Adrenal gland (tissue), 5 donors: Measurements from ENCODE around the gene SNAP47.

Experiments used
- POLR2A ChIP-seq, 2 donors: fragments of 450-650 bp; IDR thresholded peaks; one replicate each; pipeline ENCODE4 v1.6.1; 2017; ENCODE audit warnings: antibody characterized with exemption in 2 of 2, mild to moderate bottlenecking in 2 of 2, moderate library complexity in 1 of 2
- TF ChIP-seq, protein P1 (sequence below), 6 experiments: fragments of 450-650 bp in 4 of 6; fragments of 200-600 bp in 2 of 6; sonication (generic) in 1 of 6; IDR thresholded peaks; 1 replicate in 5 of 6; 2 replicates in 1 of 6; pipeline versions ENCODE4 v1.5.1 to v1.8.0; 2016 to 2021; ENCODE audit warnings: antibody characterized with exemption in 6 of 6, mild to moderate bottlenecking in 2 of 6, moderate library complexity in 1 of 6
- donor health status: DM: no; HTN: no; CAD: no.

DNA sequence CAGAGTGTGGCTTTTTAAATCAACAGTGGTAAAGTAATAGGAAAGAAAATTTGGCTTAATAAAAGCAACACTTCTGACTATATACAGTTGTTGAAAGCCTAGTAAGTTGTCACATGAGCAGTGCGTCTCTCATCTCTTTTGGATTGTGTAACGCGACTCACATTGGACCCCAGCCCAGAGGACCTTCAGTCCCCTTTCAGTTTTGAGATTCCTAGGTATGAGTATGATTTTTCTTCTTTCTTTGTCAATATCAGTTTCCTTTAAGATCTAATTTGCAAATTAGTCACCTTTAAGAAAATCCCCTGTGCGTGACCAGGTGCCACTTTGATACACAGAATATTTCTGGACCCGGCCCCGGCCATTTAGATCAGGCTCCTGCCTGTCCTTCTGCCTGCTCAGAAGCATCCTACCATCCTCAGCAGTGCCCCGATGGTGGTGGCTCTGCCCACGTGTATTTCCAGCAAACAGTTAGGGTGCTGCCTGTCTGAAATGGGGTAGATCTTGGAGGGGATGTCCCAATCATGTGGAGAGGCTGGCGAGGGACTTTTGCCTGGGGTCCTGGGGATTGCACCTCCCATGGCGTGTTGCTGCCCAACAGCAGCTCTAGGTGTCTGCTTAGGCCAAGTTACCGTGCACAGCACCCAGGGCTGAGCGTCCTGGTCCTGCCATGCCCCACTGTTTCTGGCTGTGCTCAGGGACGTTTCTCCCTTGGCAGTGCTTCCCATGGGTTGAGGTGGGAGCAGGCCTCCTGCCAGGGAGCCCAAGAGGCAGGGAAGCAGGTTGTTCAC is 21.1 kb downstream of the SNAP47 start:
- TF ChIP-seq, protein P1, sequence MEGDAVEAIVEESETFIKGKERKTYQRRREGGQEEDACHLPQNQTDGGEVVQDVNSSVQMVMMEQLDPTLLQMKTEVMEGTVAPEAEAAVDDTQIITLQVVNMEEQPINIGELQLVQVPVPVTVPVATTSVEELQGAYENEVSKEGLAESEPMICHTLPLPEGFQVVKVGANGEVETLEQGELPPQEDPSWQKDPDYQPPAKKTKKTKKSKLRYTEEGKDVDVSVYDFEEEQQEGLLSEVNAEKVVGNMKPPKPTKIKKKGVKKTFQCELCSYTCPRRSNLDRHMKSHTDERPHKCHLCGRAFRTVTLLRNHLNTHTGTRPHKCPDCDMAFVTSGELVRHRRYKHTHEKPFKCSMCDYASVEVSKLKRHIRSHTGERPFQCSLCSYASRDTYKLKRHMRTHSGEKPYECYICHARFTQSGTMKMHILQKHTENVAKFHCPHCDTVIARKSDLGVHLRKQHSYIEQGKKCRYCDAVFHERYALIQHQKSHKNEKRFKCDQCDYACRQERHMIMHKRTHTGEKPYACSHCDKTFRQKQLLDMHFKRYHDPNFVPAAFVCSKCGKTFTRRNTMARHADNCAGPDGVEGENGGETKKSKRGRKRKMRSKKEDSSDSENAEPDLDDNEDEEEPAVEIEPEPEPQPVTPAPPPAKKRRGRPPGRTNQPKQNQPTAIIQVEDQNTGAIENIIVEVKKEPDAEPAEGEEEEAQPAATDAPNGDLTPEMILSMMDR (IDR thresholded peaks at IDR 0.05), result no peak
- no peak for TF ChIP-seq POLR2A (IDR thresholded peaks at IDR 0.05)
